Globus pallidus (tissue), 1 donor: ENCODE results near the gene ROCK2.

ENCODE experiments used
- DNase-seq: peaks from one replicate; pipeline ENCODE4 v3.0.0-alpha.2; 2015; ENCODE audit warnings: low spot score

ROCK2 gene

GRCh38 chr2:11367170-11367730 lies 22.8 kb upstream of the ROCK2 start:
- DNase-seq = no peak

DNA sequence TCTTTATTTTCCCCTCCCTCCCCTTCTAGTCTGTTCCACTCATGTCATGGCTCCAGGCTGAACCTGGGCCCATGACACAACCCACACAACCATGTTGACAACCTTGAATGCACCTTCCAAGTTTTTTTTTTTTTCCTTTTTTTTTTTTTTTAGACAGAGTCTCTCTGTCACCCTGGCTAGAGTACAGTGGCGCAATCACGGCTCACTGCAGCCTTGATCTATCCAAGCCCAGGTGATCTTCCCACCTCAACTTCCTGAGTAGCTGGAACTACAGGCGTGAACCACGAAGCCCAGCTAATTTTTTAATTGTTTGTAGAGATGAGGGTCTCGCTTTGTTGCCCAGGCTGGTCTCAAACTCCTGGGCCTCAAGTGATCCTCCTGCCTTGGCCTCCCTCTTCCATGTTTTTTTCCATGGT lies 21.9 kb upstream of the ROCK2 start:
- DNase-seq = no peak

DNA sequence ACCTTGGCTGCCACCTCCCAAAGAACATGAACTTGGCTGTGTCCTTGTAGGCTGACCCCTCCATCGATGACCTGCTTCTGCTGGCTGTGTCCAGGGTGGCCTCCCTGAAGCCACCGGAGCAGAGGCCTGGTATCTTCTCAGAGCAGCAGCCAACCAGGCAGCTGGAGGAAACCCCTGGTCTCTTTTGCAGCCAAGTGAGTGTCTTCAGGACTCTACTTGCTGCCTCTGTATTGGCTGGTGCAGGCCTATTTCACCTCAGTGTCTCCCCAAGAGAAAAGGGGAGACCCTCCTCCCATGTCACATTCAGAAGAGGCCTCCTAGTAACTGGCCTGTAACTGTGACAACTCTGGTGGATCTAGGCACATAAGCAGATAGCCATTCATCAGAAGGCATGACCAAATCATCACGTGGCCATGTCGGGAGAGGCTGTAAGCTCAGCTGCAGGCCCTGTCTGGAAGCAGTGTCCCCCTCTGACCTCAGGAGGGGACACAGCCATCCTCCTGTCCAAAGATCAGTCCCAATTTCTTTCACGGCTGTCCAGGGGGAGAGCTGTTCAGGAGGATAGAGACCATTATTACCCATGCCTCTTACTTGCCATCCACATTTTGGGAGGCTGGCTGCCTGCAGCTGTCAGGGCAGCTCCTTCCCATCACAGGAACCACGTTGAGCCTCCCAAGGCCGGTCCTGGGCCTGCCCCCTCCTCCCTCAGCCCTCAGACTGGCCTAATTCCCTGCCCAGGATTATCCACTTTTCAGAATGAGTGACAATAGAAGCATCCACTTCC lies 20.9 kb upstream of the ROCK2 start:
- no peak for DNase-seq

DNA sequence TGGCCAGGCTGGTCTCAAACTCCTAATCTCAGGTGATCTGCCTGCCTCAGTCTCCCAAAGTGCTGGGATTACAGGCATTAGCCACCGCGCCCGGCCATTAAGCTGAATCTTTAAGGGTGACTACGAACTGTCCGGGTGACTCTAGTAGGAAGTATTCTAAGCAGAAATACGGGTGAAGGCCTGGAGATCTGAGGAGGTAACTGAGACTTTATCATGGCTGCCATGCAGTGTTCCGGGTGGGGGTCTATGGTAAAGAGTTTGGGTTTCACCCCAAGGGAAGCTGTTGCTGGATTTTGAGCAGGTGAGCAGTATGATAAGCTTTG lies 20.1 kb upstream of the ROCK2 start:
- no peak for DNase-seq

DNA sequence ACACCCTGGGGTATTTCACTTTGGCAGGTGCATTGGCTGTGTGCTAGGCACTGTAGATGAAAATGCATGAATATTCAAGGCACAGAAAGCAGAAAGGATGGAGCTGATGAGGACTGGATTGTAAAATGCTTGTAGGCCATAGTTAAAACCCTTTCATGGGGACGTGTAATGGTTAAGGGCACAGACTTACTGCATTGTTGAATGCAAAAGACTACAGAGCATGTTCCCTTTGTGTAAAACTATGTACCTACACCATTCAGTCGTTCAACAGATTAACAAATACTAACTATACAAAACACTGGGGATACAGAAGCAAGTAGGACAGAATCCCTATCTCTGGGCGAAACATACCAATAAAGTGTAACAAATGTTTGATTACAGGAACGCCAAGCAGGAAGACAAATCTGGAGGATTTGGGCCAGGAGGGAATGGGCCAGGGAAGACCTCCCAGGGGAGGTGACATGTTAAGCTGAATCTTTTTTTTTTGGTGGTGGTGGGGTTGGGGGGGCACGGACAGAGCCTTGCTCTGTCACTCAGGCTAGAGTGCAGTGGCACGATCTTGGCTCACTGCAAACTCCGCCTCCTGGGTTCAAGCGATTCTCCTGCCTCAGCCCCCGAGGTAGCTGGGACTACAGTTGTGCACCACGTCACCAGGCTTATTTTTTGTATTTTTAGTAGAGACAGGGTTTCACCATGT lies 19.6 kb upstream of the ROCK2 start:
- no peak for DNase-seq

- no peak for DNase-seq
Observed at GRCh38 chr2:11359865-11360264, 15.4 kb upstream of the ROCK2 start.

DNA sequence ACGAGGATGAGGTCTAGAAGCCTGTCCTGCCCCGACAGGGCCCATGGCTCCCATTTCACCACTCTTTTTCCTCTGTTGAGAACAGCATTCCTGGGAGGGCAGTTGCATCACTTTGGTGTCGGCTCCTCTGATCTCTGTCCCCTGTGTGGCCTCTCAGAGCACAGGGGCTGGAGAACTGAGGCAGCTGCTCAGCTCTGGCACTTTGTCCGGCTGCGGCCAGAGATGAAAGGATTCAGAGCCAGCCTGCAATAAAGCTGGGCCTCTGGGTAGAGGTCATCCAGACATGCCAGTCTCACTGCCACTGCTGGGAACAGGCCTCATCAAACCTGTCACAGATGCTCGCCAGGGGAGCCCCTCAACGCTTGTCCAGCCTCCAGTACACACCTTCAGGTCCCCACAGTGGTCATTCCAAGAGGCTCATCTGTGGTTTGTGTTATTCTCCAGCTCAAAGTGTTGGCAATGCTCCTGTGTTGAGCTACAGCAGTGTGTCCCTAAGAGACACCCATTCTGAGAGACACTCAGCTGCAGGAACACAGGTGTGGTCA lies 13.1 kb upstream of the ROCK2 start:
- DNase-seq = no peak

GRCh38 chr2:11356764-11357163 lies 12.3 kb upstream of the ROCK2 start:
- DNase-seq = no peak

- DNase-seq = peak; percentile 13
Observed at GRCh38 chr2:11355194-11356053, 11.0 kb upstream of the ROCK2 start.

DNA sequence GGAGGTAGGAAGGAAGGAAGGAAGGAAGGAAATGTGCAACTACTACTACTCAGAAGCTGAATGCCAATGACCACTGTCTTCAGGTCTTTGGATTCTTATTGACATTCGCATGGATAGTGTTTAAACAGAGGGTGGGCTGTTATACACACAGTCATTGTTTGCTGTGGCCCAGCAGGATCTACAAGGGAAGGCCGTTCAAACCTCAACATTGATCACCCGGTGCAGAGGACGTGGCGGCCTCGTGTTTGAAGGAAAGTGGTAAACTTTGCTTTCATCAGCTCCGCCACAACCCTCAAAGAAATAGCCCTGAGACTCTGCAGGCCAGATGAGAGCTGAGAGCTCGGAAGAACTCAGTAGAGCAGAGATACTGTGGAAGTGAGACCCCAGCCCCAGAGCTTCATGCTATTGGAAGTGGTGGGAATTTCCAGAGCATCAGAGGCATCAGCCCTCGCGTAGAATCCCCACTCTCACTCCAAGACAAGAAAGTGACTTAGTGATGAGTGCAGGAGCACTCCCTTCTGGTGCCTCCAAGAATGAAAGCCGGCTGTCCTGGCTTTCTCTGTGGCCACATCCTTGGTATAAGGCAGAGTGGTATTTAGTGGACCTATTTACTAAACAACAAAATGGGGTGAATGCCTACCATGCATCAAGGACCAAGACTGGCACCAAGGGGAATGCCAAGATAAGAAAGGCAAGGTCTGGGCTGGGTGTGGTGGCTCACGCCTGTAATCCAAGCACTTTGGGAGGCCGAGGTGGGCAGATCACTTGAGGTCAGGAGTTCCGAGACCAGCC lies 10.1 kb upstream of the ROCK2 start:
- no peak for DNase-seq

DNA sequence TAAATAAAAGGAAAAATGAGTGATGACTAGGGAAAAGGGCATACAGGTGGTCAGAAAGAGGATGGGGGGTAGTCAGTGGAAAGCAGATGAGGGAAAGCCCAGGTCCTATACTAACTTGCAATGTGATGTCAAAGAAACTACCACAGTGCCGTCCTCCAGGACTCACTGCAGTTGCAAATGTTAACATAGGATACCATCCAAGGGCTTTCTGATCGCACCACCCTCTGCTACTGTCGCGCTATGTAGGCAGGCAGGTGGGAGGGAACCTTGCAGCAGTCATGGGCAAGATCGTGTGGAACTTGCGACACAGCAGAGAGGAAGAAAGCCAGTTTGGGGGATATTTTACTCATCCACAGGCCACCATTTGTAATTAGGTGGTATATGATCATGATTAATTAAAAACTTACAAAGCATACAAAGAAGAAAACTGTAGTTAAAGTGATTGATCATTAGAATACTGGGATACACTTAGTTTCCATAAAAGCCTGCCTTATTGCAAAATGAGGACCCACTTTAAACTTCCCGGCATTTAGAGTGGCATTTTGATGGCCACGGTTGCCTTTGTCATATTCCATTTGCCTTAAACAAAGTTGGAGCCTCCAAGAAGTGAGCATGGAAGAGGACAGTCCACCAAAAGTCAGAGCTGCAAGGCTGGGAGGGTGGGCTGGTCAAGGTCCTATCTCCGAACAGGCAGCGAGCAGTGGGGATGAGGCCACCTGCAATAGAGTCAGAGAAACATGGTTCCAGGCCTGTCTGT lies 8.5 kb upstream of the ROCK2 start:
- DNase-seq = no peak

DNA sequence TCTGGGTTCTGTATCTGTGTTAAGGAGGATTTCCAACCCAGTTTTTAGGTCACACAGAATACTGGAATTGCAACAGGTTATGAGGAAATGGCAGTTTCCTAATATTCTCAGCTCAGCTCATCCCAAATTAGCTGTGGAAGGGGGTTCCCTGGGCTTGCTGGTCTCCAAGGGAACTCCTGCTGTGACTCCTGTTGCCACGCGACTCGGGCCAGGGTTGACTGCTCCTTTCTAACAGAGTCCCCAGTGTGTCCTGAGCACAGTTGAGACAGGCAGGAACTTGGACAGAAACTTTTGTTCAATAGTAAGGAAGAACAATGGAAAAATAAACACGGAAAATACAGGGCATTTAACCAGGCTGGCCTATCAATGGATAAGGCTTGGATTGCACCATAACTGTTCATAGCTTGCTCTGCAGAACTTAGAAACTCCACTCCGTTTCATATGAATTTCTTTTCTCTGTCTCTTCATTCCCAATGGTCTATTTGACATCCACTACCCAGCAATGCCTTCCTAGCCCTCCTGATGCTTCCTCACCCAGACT lies 3.8 kb upstream of the ROCK2 start:
- DNase-seq = no peak

GRCh38 chr2:11347403-11347959 lies 3.0 kb upstream of the ROCK2 start:
- no peak for DNase-seq

DNA sequence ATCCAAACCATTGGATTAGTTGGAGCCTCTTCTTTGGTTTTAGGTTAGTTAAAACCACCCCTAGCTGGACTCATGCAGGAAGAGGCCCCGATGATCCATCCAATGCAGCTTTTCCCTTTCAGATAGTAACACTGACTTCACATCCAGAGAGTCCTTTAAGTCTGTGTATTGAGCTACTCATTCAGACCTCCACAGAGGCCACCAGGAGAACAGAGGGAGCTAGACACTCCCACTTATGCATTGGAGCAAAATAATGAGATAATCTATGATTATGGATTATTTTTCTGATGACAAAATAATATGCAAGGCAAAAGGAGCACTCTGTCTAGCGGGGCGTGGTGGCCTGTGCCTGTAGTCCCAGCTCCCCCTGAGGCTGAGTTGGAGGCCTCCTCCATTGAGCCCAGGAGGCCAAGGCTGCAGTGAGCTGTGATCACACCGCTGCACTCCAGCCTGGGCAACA lies 1.6 kb upstream of the ROCK2 start:
- no peak for DNase-seq

GRCh38 chr2:11344956-11345677 lies 681 bp upstream of the ROCK2 start:
- DNase-seq = peak; percentile 66

DNA sequence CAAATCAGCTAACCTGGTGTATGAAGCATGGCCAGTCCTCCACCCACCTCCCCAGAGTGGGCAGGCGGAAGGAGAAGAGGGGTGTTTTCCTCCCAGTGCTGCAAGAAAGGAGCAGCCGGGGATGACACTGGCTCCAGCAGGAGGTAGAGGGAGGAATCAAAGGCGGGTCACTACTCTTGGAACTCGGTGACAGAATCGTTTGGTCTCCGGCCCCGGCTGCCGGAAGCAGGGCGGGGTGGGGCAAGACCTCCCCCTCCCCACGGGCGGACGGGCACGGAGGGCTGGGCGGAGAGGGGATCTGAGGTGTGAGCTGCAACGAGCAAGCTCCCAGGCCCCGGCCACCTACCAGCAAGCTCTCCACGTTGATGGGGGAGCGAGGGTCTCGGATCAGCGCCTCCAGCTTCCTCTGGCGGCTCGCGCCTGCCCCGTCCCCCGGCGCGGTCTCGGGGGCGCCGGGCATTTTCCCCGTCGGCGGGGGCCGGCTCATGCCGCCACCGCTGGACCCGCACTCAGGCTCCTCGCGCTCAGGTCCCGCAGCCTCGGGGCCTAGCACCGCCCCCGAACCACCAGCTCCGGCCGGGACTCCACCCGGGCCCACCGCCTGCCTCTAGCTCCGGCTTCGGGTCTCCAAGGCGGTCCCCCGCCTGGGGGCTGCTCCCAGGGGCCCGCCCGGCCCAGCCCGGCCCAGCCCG lies 640 bp downstream of the ROCK2 start:
- DNase-seq = peak; percentile 45

- no peak for DNase-seq
Observed at GRCh38 chr2:11343368-11343649, 1.1 kb downstream of the ROCK2 start.

DNA sequence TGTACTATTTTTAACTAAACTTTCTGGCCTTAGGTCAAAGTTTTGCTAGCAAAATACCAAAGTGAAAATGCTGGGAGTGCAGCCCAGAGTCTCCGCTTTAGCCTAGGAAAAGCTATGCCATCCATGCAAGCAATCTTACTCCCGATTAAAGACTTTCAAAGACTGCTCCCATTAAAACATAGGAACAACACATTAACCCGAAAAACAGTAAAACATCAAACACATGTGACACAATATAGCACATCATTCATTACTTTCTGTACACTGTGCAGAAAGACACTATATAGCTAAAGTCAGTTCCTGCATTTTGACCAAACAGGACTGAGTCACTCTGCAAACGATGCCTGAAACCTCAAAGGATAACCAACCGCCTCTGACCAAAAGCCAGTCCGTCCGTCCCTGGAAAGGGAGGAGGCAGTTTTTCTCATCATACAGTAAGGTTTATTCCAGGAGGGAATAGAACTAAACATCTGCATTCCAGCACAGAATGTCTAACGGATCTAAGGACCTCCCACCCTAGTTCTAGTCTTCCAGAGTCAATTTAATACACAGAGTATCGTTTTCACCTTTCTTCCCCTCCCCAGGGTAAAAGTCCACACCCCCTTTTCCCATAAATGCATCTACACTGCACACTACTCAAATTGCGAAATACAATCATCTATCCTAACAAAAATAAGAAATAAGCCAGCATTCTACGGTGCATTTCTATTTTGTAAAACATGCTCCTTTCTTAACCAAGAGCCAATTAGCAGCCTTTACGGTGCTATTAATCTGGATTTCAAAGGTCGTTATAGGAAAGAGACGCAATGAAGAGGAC lies 1.7 kb downstream of the ROCK2 start:
- no peak for DNase-seq
